Embryonic facial prominence (tissue), 1 donor: Measurements from ENCODE around the gene RWDD4.

Source experiments
- DNase-seq: peaks from one replicate; pipeline ENCODE4 v3.0.0-alpha.2; 2016; ENCODE audit errors: extremely low spot score

RWDD4 gene

GRCh38 chr4:183600189-183600685 lies 58.7 kb downstream of the RWDD4 start:
- no peak for DNase-seq

GRCh38 chr4:183599690-183600089 lies 59.3 kb downstream of the RWDD4 start:
- DNase-seq, result no peak

GRCh38 chr4:183599284-183599683 lies 59.7 kb downstream of the RWDD4 start:
- no peak for DNase-seq

- DNase-seq, result no peak
Observed at GRCh38 chr4:183596067-183596757, 62.8 kb downstream of the RWDD4 start.

GRCh38 chr4:183594823-183595222 lies 64.2 kb downstream of the RWDD4 start:
- no peak for DNase-seq

GRCh38 chr4:183591301-183591700 lies 67.7 kb downstream of the RWDD4 start:
- DNase-seq, result no peak
